AG08396 (cell line): ENCODE measurements around the gene KRTAP10-7.
"Not testable (repeated sequence)": the region's sequence is repeated elsewhere in the genome, so short reads cannot be mapped to it uniquely, and the experiment has no call there.

Experiments used
- DNase-seq: peaks from one replicate; pipeline ENCODE4 v3.0.0; 2012; ENCODE audit warnings: low spot score, mixed read lengths

The KRTAP10-7 gene

GRCh38 chr21:44612029-44612486, 11.7 kb downstream of the KRTAP10-7 start, which contains the start of gene KRTAP10-8:
Gene KRTAP10-8, plus strand, starts transcription at chr21:44612079. Its CDS starts 22 bp downstream, at chr21:44612101.
- DNase-seq: no peak

GRCh38 chr21:44612669-44613229, 12.4 kb downstream of the KRTAP10-7 start:
- DNase-seq: no peak

GRCh38 chr21:44613386-44614155, 13.2 kb downstream of the KRTAP10-7 start:
- no peak for DNase-seq

GRCh38 chr21:44614161-44614631, 13.8 kb downstream of the KRTAP10-7 start:
- no peak for DNase-seq

- DNase-seq: no peak
Observed at GRCh38 chr21:44614961-44615391, 14.6 kb downstream of the KRTAP10-7 start.

- no peak for DNase-seq
Observed at GRCh38 chr21:44615466-44615865, 15.1 kb downstream of the KRTAP10-7 start.

GRCh38 chr21:44615911-44616590, 15.7 kb downstream of the KRTAP10-7 start:
- no peak for DNase-seq

- no peak for DNase-seq
Observed at GRCh38 chr21:44616591-44616926, 16.2 kb downstream of the KRTAP10-7 start.

- no peak for DNase-seq
Observed at GRCh38 chr21:44617071-44617501, 16.7 kb downstream of the KRTAP10-7 start.

- no peak for DNase-seq
Observed at GRCh38 chr21:44618504-44618903, 18.1 kb downstream of the KRTAP10-7 start.

GRCh38 chr21:44618909-44619308, 18.5 kb downstream of the KRTAP10-7 start:
- no peak for DNase-seq

GRCh38 chr21:44619886-44620285, 19.5 kb downstream of the KRTAP10-7 start:
- DNase-seq: no peak

GRCh38 chr21:44623575-44623974, 23.2 kb downstream of the KRTAP10-7 start:
- DNase-seq: no peak

- DNase-seq: no peak
Observed at GRCh38 chr21:44625756-44626155, 25.4 kb downstream of the KRTAP10-7 start.

- no peak for DNase-seq
Observed at GRCh38 chr21:44626262-44626661, 25.9 kb downstream of the KRTAP10-7 start.

GRCh38 chr21:44626673-44627143, 26.3 kb downstream of the KRTAP10-7 start, which contains the start of gene KRTAP10-9:
Gene KRTAP10-9, plus strand, starts transcription at chr21:44627093. Its CDS starts 79 bp downstream, at chr21:44627172.
- DNase-seq: no peak

- not testable (repeated sequence) for DNase-seq
Observed at GRCh38 chr21:44627181-44627822, 26.9 kb downstream of the KRTAP10-7 start.

GRCh38 chr21:44627831-44628233, 27.4 kb downstream of the KRTAP10-7 start:
- not testable (repeated sequence) for DNase-seq

- DNase-seq: no peak
Observed at GRCh38 chr21:44628707-44629391, 28.5 kb downstream of the KRTAP10-7 start.

GRCh38 chr21:44630440-44630839, 30.0 kb downstream of the KRTAP10-7 start:
- no peak for DNase-seq

- DNase-seq: no peak
Observed at GRCh38 chr21:44632067-44632466, 31.7 kb downstream of the KRTAP10-7 start.
